HepG2 (cell line): Measurements from ENCODE around the gene VWA3A. TPM values are rescaled to one million over a fixed set of nuclear protein-coding genes. Genes with fewer than 3 reads are reported as not detected.

Experiments
- DNMT1 ChIP-seq: sonication (generic); formaldehyde crosslinking; IDR thresholded peaks from 2 replicates; pipeline ENCODE4 v1.5.1; 2020; ENCODE audit warnings: mild to moderate bottlenecking, missing genetic modification reagents
- DNMT3B ChIP-seq: conservative IDR thresholded peaks from 2 replicates; pipeline ENCODE4 v1.6.1; 2016; ENCODE audit warnings: missing biosample characterization, control low read depth
- ESRRA ChIP-seq: sonication (generic); formaldehyde crosslinking; IDR thresholded peaks from 2 replicates; pipeline ENCODE4 v1.5.1; 2020; ENCODE audit warnings: mild to moderate bottlenecking, low read depth, missing genetic modification reagents
- ISL2 ChIP-seq: sonication (generic); formaldehyde crosslinking; IDR thresholded peaks from 2 replicates; pipeline ENCODE4 v1.5.0; 2020; ENCODE audit warnings: missing genetic modification reagents
- MEIS2 ChIP-seq: sonication (generic); formaldehyde crosslinking; IDR thresholded peaks from 2 replicates; pipeline ENCODE4 v1.9.0; 2021; ENCODE audit warnings: mild to moderate bottlenecking, missing genetic modification reagents
- NAIF1 ChIP-seq: sonication (generic); formaldehyde crosslinking; IDR thresholded peaks from 2 replicates; pipeline ENCODE4 v1.5.0; 2020; ENCODE audit warnings: mild to moderate bottlenecking, missing genetic modification reagents, borderline replicate concordance
- NR2F2 ChIP-seq: IDR thresholded peaks from 2 replicates; pipeline ENCODE4 v1.6.1; 2012; ENCODE audit warnings: low read depth, inconsistent platforms, borderline replicate concordance
- STAG1 ChIP-seq: sonication (generic); formaldehyde crosslinking; IDR thresholded peaks from 2 replicates; pipeline ENCODE4 v1.4.0; 2020; ENCODE audit warnings: missing genetic modification reagents
- ZNF431 ChIP-seq: sonication (generic); formaldehyde crosslinking; IDR thresholded peaks from 2 replicates; pipeline ENCODE4 v1.9.0; 2022; ENCODE audit warnings: missing genetic modification reagents, low read depth, mild to moderate bottlenecking, borderline replicate concordance
- ZNF44 ChIP-seq: sonication (generic); formaldehyde crosslinking; IDR thresholded peaks from 2 replicates; pipeline ENCODE4 v1.5.1; 2020; ENCODE audit warnings: mild to moderate bottlenecking, missing genetic modification reagents
- ZNF547 ChIP-seq: sonication (generic); formaldehyde crosslinking; IDR thresholded peaks from 2 replicates; pipeline ENCODE4 v1.5.1; 2020; ENCODE audit warnings: mild to moderate bottlenecking, missing genetic modification reagents
- polyA plus RNA-seq, 8 experiments: library from polyadenylated mRNA; depleted of rRNA in 3 of 8; stranded (reverse) in 7 of 8; unstranded in 1 of 8; fragments of >200 nt; fragmentation: Illumina TruSeq in 4 of 8; extraction: Trizol in 4 of 8; gene quantifications; 2 replicates each; pipeline versions ENCODE4 v1.2.1 to v1.2.3, GENCODE V29; 2011 to 2016; ENCODE audit warnings: low read depth in 4 of 8, missing spikeins in 1 of 8, mixed read lengths in 1 of 8; ENCODE audit not compliant: insufficient read depth in 1 of 8
- total RNA-seq, 5 experiments: library from RNA; depleted of rRNA; stranded (reverse); fragments of >200 nt; fragmentation: Illumina TruSeq; extraction: Trizol; gene quantifications; 2 replicates each; pipeline ENCODE4 v1.2.3, GENCODE V29; 2016; ENCODE audit warnings: low read depth in 1 of 5
- TF ChIP-seq, protein P1 (sequence below): sonication (generic); formaldehyde crosslinking; IDR thresholded peaks from 2 replicates; pipeline ENCODE4 v1.4.0; 2020; ENCODE audit warnings: missing genetic modification reagents
- TF ChIP-seq, protein P2 (sequence below): sonication (generic); formaldehyde crosslinking; IDR thresholded peaks from 2 replicates; pipeline ENCODE4 v1.4.0; 2020; ENCODE audit warnings: missing genetic modification reagents
- TF ChIP-seq, protein P3 (sequence below): sonication (generic); formaldehyde crosslinking; IDR thresholded peaks from 2 replicates; pipeline ENCODE4 v1.4.0; 2020; ENCODE audit warnings: missing genetic modification reagents
- TF ChIP-seq, protein P4 (sequence below): sonication (generic); formaldehyde crosslinking; IDR thresholded peaks from 2 replicates; pipeline ENCODE4 v1.5.1; 2020; ENCODE audit warnings: mild to moderate bottlenecking, missing genetic modification reagents, borderline replicate concordance

The VWA3A gene
- total and polyA plus RNA-seq, 2 of the 13 experiments (the other 11 are each of a cell fraction or from before 2014, with no cell fraction given), result 0.03 to 0.07 TPM

DNA sequence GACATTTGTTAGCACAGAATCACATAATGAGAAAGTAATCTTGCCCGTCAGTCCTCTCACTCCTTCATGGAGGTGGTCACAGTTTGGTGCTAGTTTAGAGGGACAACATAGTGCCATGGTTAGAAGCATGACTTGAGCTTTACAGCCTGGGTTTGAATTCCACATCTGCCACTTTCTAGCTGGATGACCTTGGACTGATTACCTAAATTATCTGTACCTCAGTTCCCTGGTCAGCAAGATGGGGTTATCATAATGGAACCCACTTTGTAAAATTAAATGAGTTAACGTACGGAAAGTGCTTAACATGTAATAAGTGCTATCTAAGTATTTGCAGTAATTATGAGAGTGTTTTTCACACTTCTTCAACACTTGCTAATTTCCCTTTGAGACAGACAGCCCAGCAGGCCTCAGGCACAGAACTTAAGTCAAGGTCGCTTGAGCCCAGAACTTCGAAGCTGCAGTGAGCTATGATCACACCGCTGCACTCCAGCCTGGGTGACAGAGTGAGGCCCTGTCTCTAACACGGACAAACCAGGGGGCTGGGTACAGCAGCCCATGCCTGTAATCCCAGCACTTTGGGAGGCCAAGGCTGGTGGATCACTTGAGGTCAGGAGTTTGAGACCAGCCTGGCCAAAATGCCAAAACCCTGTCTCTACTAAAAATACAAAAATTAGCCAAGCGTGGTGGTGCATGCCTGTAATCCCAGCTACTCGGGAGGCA lies 7.1 kb downstream of the VWA3A start (continued):
- TF ChIP-seq, protein P1, sequence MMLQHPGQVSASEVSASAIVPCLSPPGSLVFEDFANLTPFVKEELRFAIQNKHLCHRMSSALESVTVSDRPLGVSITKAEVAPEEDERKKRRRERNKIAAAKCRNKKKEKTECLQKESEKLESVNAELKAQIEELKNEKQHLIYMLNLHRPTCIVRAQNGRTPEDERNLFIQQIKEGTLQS (CRISPR knock-in tag), result 0 out of 2 replicates have a peak, but pooled peaks have one; percentile 30
- TF ChIP-seq, protein P2, sequence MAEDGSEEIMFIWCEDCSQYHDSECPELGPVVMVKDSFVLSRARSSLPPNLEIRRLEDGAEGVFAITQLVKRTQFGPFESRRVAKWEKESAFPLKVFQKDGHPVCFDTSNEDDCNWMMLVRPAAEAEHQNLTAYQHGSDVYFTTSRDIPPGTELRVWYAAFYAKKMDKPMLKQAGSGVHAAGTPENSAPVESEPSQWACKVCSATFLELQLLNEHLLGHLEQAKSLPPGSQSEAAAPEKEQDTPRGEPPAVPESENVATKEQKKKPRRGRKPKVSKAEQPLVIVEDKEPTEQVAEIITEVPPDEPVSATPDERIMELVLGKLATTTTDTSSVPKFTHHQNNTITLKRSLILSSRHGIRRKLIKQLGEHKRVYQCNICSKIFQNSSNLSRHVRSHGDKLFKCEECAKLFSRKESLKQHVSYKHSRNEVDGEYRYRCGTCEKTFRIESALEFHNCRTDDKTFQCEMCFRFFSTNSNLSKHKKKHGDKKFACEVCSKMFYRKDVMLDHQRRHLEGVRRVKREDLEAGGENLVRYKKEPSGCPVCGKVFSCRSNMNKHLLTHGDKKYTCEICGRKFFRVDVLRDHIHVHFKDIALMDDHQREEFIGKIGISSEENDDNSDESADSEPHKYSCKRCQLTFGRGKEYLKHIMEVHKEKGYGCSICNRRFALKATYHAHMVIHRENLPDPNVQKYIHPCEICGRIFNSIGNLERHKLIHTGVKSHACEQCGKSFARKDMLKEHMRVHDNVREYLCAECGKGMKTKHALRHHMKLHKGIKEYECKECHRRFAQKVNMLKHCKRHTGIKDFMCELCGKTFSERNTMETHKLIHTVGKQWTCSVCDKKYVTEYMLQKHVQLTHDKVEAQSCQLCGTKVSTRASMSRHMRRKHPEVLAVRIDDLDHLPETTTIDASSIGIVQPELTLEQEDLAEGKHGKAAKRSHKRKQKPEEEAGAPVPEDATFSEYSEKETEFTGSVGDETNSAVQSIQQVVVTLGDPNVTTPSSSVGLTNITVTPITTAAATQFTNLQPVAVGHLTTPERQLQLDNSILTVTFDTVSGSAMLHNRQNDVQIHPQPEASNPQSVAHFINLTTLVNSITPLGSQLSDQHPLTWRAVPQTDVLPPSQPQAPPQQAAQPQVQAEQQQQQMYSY (CRISPR knock-in tag), result no peak
- TF ChIP-seq ZNF547 (CRISPR knock-in tag), result 0 out of 2 replicates have a peak, but pooled peaks have one; percentile 36
- TF ChIP-seq, protein P3, sequence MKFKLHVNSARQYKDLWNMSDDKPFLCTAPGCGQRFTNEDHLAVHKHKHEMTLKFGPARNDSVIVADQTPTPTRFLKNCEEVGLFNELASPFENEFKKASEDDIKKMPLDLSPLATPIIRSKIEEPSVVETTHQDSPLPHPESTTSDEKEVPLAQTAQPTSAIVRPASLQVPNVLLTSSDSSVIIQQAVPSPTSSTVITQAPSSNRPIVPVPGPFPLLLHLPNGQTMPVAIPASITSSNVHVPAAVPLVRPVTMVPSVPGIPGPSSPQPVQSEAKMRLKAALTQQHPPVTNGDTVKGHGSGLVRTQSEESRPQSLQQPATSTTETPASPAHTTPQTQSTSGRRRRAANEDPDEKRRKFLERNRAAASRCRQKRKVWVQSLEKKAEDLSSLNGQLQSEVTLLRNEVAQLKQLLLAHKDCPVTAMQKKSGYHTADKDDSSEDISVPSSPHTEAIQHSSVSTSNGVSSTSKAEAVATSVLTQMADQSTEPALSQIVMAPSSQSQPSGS (CRISPR knock-in tag), result 0 out of 2 replicates have a peak, but pooled peaks have one; percentile 13
- no peak for TF ChIP-seq DNMT3B (CRISPR knock-in tag)
- TF ChIP-seq DNMT1 (CRISPR knock-in tag), result no peak
- 0 out of 2 replicates have a peak, but pooled peaks have one; percentile 25 for TF ChIP-seq ESRRA (CRISPR knock-in tag)
- no peak for TF ChIP-seq NAIF1 (CRISPR knock-in tag)
- no peak for TF ChIP-seq MEIS2 (CRISPR knock-in tag)
- TF ChIP-seq ISL2 (CRISPR knock-in tag), result no peak
- TF ChIP-seq, protein P4, sequence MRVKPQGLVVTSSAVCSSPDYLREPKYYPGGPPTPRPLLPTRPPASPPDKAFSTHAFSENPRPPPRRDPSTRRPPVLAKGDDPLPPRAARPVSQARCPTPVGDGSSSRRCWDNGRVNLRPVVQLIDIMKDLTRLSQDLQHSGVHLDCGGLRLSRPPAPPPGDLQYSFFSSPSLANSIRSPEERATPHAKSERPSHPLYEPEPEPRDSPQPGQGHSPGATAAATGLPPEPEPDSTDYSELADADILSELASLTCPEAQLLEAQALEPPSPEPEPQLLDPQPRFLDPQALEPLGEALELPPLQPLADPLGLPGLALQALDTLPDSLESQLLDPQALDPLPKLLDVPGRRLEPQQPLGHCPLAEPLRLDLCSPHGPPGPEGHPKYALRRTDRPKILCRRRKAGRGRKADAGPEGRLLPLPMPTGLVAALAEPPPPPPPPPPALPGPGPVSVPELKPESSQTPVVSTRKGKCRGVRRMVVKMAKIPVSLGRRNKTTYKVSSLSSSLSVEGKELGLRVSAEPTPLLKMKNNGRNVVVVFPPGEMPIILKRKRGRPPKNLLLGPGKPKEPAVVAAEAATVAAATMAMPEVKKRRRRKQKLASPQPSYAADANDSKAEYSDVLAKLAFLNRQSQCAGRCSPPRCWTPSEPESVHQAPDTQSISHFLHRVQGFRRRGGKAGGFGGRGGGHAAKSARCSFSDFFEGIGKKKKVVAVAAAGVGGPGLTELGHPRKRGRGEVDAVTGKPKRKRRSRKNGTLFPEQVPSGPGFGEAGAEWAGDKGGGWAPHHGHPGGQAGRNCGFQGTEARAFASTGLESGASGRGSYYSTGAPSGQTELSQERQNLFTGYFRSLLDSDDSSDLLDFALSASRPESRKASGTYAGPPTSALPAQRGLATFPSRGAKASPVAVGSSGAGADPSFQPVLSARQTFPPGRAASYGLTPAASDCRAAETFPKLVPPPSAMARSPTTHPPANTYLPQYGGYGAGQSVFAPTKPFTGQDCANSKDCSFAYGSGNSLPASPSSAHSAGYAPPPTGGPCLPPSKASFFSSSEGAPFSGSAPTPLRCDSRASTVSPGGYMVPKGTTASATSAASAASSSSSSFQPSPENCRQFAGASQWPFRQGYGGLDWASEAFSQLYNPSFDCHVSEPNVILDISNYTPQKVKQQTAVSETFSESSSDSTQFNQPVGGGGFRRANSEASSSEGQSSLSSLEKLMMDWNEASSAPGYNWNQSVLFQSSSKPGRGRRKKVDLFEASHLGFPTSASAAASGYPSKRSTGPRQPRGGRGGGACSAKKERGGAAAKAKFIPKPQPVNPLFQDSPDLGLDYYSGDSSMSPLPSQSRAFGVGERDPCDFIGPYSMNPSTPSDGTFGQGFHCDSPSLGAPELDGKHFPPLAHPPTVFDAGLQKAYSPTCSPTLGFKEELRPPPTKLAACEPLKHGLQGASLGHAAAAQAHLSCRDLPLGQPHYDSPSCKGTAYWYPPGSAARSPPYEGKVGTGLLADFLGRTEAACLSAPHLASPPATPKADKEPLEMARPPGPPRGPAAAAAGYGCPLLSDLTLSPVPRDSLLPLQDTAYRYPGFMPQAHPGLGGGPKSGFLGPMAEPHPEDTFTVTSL (CRISPR knock-in tag), result 0 out of 2 replicates have a peak, but pooled peaks have one; percentile 32
- 0 out of 2 replicates have a peak, but pooled peaks have one; percentile 58 for TF ChIP-seq ZNF431
- no peak for TF ChIP-seq STAG1
- TF ChIP-seq ZNF44, result no peak
- TF ChIP-seq NR2F2, result no peak
